HepG2 (cell line): ENCODE measurements around the gene SUPT4H1. TPM values are rescaled to one million over a fixed set of nuclear protein-coding genes. Genes with fewer than 3 reads are reported as not detected.

Experiments
- CEBPG ChIP-seq: IDR thresholded peaks from 2 replicates; pipeline ENCODE4 v1.6.1; 2016
- JUN ChIP-seq: sonication (generic); formaldehyde crosslinking; IDR thresholded peaks from 2 replicates; pipeline ENCODE4 v1.4.0; 2020; ENCODE audit warnings: mild to moderate bottlenecking, missing genetic modification reagents
- KAT8 ChIP-seq: IDR thresholded peaks from 2 replicates; pipeline ENCODE4 v1.6.1; 2016; ENCODE audit warnings: missing genetic modification reagents, missing compliant biosample characterization
- KDM6A ChIP-seq: IDR thresholded peaks from 2 replicates; pipeline ENCODE4 v1.6.1; 2016; ENCODE audit warnings: low read depth
- MAF1 ChIP-seq: sonication (generic); formaldehyde crosslinking; IDR thresholded peaks from 2 replicates; pipeline ENCODE4 v1.5.0; 2020; ENCODE audit warnings: missing genetic modification reagents, borderline replicate concordance
- NAIF1 ChIP-seq: sonication (generic); formaldehyde crosslinking; IDR thresholded peaks from 2 replicates; pipeline ENCODE4 v1.5.0; 2020; ENCODE audit warnings: mild to moderate bottlenecking, missing genetic modification reagents, borderline replicate concordance
- RARG ChIP-seq: sonication (generic); formaldehyde crosslinking; IDR thresholded peaks from 2 replicates; pipeline ENCODE4 v1.4.0; 2020; ENCODE audit warnings: low read depth, mild to moderate bottlenecking, missing genetic modification reagents
- RBFOX2 ChIP-seq: fragments of 200-400 bp; formaldehyde crosslinking; IDR thresholded peaks from 2 replicates; pipeline ENCODE4 v1.6.1; 2017; ENCODE audit warnings: low read depth, mild to moderate bottlenecking, low read length
- RELA ChIP-seq: sonication (generic); formaldehyde crosslinking; IDR thresholded peaks from 2 replicates; pipeline ENCODE4 v1.4.0; 2020; ENCODE audit warnings: missing genetic modification reagents
- RFXANK ChIP-seq: IDR thresholded peaks from 2 replicates; pipeline ENCODE4 v1.6.1; 2016
- U2AF2 ChIP-seq: fragments of 200-400 bp; formaldehyde crosslinking; IDR thresholded peaks from 2 replicates; pipeline ENCODE4 v1.6.1; 2017; ENCODE audit warnings: low read depth, mild to moderate bottlenecking, low read length
- ZNF775 ChIP-seq: sonication (generic); formaldehyde crosslinking; IDR thresholded peaks from 2 replicates; pipeline ENCODE4 v1.4.0; 2020; ENCODE audit warnings: missing genetic modification reagents, mild to moderate bottlenecking, moderate library complexity, borderline replicate concordance
- polyA plus RNA-seq, 8 experiments: library from polyadenylated mRNA; depleted of rRNA in 3 of 8; stranded (reverse) in 7 of 8; unstranded in 1 of 8; fragments of >200 nt; fragmentation: Illumina TruSeq in 4 of 8; extraction: Trizol in 4 of 8; gene quantifications; 2 replicates each; pipeline versions ENCODE4 v1.2.1 to v1.2.3, GENCODE V29; 2011 to 2016; ENCODE audit warnings: low read depth in 4 of 8, missing spikeins in 1 of 8, mixed read lengths in 1 of 8; ENCODE audit not compliant: insufficient read depth in 1 of 8
- total RNA-seq, 5 experiments: library from RNA; depleted of rRNA; stranded (reverse); fragments of >200 nt; fragmentation: Illumina TruSeq; extraction: Trizol; gene quantifications; 2 replicates each; pipeline ENCODE4 v1.2.3, GENCODE V29; 2016; ENCODE audit warnings: low read depth in 1 of 5
- TF ChIP-seq, protein P1 (sequence below): sonication (generic); formaldehyde crosslinking; IDR thresholded peaks from 2 replicates; pipeline ENCODE4 v1.5.0; 2020; ENCODE audit warnings: mild to moderate bottlenecking, missing genetic modification reagents, borderline replicate concordance
- TF ChIP-seq, protein P2 (sequence below): sonication (generic); formaldehyde crosslinking; IDR thresholded peaks from 2 replicates; pipeline ENCODE4 v1.5.1; 2020; ENCODE audit warnings: missing genetic modification reagents, mild to moderate bottlenecking, borderline replicate concordance
- TF ChIP-seq, protein P3 (sequence below): sonication (generic); formaldehyde crosslinking; IDR thresholded peaks from 2 replicates; pipeline ENCODE4 v1.8.0; 2022; ENCODE audit warnings: missing genetic modification reagents, mild to moderate bottlenecking, borderline replicate concordance
- TF ChIP-seq, protein P4 (sequence below): sonication (generic); formaldehyde crosslinking; IDR thresholded peaks from 2 replicates; pipeline ENCODE4 v1.4.0; 2020; ENCODE audit warnings: missing genetic modification reagents

SUPT4H1 gene
- total and polyA plus RNA-seq, 2 of the 13 experiments (the other 11 are each of a cell fraction or from before 2014, with no cell fraction given): 155 to 244 TPM

DNA sequence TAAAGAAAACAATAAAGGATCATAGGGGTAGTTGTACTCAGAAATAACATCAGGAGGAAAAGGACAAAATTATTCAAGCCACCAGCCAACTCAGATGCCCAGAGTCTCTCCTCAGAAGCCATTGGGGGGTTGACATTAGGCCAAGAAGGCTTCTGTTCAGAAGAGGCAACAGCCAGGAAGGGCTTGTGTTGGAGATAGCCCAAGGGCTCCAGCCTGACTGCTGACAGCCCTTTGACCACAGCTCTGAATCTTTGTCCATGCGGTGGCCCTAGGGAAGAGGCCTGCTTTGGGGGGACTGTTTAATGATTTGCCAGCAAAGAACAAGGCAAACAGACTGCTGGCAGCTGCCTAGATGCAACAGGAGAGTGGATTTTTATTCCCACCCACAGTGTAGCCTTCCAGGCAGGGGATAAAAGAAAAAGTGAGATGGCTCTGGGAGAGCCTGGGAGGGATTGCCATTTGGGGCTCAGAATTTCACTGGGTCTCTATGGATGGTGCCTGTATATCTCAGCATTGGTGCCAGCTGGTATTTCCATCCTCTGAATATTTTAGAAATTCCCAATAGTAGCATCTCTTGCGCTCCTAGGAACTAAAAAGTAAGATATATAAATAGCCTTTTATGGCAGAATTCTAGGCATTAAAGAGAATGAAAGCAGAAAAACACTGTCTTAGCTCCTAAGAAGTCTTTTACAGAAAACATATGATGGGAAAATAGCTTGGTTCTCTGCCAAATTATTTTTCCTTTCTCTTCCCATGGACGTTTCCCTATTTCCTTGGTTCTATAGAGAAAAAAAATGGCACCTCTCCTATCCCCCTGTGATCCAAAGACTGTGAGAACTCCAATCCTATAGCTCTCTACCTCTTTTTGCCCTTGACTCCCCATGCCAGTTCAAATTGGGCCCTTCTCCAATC lies 29.4 kb upstream of the SUPT4H1 start (continued):
- TF ChIP-seq, protein P1, sequence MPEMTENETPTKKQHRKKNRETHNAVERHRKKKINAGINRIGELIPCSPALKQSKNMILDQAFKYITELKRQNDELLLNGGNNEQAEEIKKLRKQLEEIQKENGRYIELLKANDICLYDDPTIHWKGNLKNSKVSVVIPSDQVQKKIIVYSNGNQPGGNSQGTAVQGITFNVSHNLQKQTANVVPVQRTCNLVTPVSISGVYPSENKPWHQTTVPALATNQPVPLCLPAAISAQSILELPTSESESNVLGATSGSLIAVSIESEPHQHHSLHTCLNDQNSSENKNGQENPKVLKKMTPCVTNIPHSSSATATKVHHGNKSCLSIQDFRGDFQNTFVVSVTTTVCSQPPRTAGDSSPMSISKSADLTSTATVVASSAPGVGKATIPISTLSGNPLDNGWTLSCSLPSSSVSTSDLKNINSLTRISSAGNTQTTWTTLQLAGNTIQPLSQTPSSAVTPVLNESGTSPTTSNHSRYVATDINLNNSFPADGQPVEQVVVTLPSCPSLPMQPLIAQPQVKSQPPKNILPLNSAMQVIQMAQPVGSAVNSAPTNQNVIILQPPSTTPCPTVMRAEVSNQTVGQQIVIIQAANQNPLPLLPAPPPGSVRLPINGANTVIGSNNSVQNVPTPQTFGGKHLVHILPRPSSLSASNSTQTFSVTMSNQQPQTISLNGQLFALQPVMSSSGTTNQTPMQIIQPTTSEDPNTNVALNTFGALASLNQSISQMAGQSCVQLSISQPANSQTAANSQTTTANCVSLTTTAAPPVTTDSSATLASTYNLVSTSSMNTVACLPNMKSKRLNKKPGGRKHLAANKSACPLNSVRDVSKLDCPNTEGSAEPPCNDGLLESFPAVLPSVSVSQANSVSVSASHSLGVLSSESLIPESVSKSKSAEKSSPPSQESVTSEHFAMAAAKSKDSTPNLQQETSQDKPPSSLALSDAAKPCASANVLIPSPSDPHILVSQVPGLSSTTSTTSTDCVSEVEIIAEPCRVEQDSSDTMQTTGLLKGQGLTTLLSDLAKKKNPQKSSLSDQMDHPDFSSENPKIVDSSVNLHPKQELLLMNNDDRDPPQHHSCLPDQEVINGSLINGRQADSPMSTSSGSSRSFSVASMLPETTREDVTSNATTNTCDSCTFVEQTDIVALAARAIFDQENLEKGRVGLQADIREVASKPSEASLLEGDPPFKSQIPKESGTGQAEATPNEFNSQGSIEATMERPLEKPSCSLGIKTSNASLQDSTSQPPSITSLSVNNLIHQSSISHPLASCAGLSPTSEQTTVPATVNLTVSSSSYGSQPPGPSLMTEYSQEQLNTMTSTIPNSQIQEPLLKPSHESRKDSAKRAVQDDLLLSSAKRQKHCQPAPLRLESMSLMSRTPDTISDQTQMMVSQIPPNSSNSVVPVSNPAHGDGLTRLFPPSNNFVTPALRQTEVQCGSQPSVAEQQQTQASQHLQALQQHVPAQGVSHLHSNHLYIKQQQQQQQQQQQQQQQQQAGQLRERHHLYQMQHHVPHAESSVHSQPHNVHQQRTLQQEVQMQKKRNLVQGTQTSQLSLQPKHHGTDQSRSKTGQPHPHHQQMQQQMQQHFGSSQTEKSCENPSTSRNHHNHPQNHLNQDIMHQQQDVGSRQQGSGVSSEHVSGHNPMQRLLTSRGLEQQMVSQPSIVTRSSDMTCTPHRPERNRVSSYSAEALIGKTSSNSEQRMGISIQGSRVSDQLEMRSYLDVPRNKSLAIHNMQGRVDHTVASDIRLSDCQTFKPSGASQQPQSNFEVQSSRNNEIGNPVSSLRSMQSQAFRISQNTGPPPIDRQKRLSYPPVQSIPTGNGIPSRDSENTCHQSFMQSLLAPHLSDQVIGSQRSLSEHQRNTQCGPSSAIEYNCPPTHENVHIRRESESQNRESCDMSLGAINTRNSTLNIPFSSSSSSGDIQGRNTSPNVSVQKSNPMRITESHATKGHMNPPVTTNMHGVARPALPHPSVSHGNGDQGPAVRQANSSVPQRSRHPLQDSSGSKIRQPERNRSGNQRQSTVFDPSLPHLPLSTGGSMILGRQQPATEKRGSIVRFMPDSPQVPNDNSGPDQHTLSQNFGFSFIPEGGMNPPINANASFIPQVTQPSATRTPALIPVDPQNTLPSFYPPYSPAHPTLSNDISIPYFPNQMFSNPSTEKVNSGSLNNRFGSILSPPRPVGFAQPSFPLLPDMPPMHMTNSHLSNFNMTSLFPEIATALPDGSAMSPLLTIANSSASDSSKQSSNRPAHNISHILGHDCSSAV (CRISPR knock-in tag): no peak
- TF ChIP-seq, protein P2, sequence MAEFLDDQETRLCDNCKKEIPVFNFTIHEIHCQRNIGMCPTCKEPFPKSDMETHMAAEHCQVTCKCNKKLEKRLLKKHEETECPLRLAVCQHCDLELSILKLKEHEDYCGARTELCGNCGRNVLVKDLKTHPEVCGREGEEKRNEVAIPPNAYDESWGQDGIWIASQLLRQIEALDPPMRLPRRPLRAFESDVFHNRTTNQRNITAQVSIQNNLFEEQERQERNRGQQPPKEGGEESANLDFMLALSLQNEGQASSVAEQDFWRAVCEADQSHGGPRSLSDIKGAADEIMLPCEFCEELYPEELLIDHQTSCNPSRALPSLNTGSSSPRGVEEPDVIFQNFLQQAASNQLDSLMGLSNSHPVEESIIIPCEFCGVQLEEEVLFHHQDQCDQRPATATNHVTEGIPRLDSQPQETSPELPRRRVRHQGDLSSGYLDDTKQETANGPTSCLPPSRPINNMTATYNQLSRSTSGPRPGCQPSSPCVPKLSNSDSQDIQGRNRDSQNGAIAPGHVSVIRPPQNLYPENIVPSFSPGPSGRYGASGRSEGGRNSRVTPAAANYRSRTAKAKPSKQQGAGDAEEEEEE (CRISPR knock-in tag): no peak
- TF ChIP-seq RFXANK: peak; percentile 80; the same call in 1 of the 2 replicates
- no peak for TF ChIP-seq NAIF1 (CRISPR knock-in tag)
- TF ChIP-seq, protein P3, sequence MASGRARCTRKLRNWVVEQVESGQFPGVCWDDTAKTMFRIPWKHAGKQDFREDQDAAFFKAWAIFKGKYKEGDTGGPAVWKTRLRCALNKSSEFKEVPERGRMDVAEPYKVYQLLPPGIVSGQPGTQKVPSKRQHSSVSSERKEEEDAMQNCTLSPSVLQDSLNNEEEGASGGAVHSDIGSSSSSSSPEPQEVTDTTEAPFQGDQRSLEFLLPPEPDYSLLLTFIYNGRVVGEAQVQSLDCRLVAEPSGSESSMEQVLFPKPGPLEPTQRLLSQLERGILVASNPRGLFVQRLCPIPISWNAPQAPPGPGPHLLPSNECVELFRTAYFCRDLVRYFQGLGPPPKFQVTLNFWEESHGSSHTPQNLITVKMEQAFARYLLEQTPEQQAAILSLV (CRISPR knock-in tag): no peak
- no peak for TF ChIP-seq JUN
- no peak for TF ChIP-seq RARG (CRISPR knock-in tag)
- TF ChIP-seq U2AF2: no peak
- TF ChIP-seq RELA (CRISPR knock-in tag): no peak
- TF ChIP-seq, protein P4, sequence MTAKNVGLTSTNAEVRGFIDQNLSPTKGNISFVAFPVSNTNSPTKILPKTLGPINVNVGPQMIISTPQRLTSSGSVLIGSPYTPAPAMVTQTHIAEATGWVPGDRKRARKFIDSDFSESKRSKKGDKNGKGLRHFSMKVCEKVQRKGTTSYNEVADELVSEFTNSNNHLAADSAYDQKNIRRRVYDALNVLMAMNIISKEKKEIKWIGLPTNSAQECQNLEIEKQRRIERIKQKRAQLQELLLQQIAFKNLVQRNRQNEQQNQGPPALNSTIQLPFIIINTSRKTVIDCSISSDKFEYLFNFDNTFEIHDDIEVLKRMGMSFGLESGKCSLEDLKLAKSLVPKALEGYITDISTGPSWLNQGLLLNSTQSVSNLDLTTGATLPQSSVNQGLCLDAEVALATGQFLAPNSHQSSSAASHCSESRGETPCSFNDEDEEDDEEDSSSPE: peak; percentile 73; the same call in 1 of the 2 replicates
- TF ChIP-seq RBFOX2: peak; percentile 63
- TF ChIP-seq KDM6A (CRISPR knock-in tag): peak; percentile 97
- TF ChIP-seq ZNF775 (CRISPR knock-in tag): no peak
- no peak for TF ChIP-seq MAF1 (CRISPR knock-in tag)
- TF ChIP-seq KAT8 (CRISPR knock-in tag): peak; percentile 92
- TF ChIP-seq CEBPG: peak; percentile 75
